Spleen (tissue), 11 donors: ENCODE results near the gene BAHCC1. TPM values are rescaled to one million over a fixed set of nuclear protein-coding genes. Genes with fewer than 3 reads are reported as not detected.

Experiments
- DNase-seq: peaks from one replicate; pipeline ENCODE4 v3.0.0-alpha.2; 2020
- H3K27ac ChIP-seq, 8 donors: fragments of 200-600 bp; sonication (generic) in 7 of 8; 1 replicate in 4 of 8; 2 replicates in 4 of 8; pipeline versions ENCODE4 v1.5.0 to v1.8.0; 2016 to 2021; ENCODE audit warnings: inconsistent platforms in 4 of 8, mild to moderate bottlenecking in 4 of 8, moderate library complexity in 1 of 8
- H3K27me3 ChIP-seq, 7 donors: fragments of 200-600 bp; sonication (generic) in 6 of 7; replicated peaks in 1 of 7; 1 replicate in 4 of 7; 2 replicates in 3 of 7; pipeline versions ENCODE4 v1.5.0 to v1.8.0; 2016 to 2021; ENCODE audit warnings: inconsistent platforms in 3 of 7, mild to moderate bottlenecking in 1 of 7
- H3K36me3 ChIP-seq, 6 donors: fragments of 200-600 bp; sonication (generic) in 5 of 6; 1 replicate in 4 of 6; 2 replicates in 2 of 6; pipeline versions ENCODE4 v1.5.0 to v1.8.0; 2016 to 2021; ENCODE audit warnings: inconsistent platforms in 2 of 6
- H3K4me1 ChIP-seq, 6 donors: fragments of 200-600 bp; sonication (generic) in 5 of 6; 1 replicate in 3 of 6; 2 replicates in 3 of 6; pipeline versions ENCODE4 v1.5.0 to v1.8.0; 2016 to 2021; ENCODE audit warnings: inconsistent platforms in 3 of 6
- H3K4me3 ChIP-seq, 8 donors: fragments of 200-600 bp; sonication (generic) in 7 of 8; 1 replicate in 4 of 8; 2 replicates in 4 of 8; pipeline versions ENCODE4 v1.5.0 to v1.8.0; 2016 to 2021; ENCODE audit warnings: inconsistent platforms in 4 of 8, mild to moderate bottlenecking in 4 of 8, moderate library complexity in 2 of 8
- H3K9me3 ChIP-seq, 8 donors: fragments of 200-600 bp; sonication (generic) in 7 of 8; 1 replicate in 4 of 8; 2 replicates in 4 of 8; pipeline versions ENCODE4 v1.5.0 to v1.8.0; 2016 to 2021; ENCODE audit warnings: inconsistent platforms in 4 of 8
- POLR2A ChIP-seq, 3 donors: fragments of 450-650 bp; IDR thresholded peaks; one replicate each; pipeline ENCODE4 v1.5.1; 2017; ENCODE audit warnings: antibody characterized with exemption in 3 of 3, mild to moderate bottlenecking in 1 of 3
- POLR2AphosphoS5 ChIP-seq, 3 donors: sonication (generic); formaldehyde crosslinking; IDR thresholded peaks; one replicate each; pipeline ENCODE4 v1.5.1; 2017; ENCODE audit warnings: antibody characterized with exemption in 3 of 3
- WGBS, 5 donors: extraction: QIAGEN DNeasy Blood & Tissue Kit in 3 of 5; methylation state at CpG; one replicate each; pipeline versions ENCODE4 v1.1.5 to v1.1.7; 2013 to 2018; 5-methylcytosine and 5-hydroxymethylcytosine counted together
- intact Hi-C: fragments of 100-400 bp; cut with DNase I; formaldehyde crosslinking; loops from one replicate; pipeline ENCODE4 v1.15.0; 2023; ENCODE audit warnings: low total_unique reads
- polyA plus RNA-seq, 3 donors: library from polyadenylated mRNA; stranded (reverse); fragments of 200-250 nt; gene quantifications; one replicate each; pipeline ENCODE4 v1.2.1, GENCODE V29; 2013
- total RNA-seq, 7 donors: library from RNA; depleted of rRNA in 3 of 7; stranded (reverse); fragments of >200 nt in 3 of 7; fragmentation: NEBNext Ultra II Directional in 4 of 7; extraction: Animal tissue kit (Norgen Biotek cat#: 25700) in 4 of 7; gene quantifications; one replicate each; pipeline versions ENCODE4 v1.1.0 to v1.2.1, GENCODE V29; 2016 to 2021
- TF ChIP-seq, protein P1 (sequence below), 11 experiments: fragments of 200-600 bp in 7 of 11; fragments of 450-650 bp in 4 of 11; sonication (generic) in 4 of 11; IDR thresholded peaks in 8 of 11; conservative IDR thresholded peaks in 3 of 11; 1 replicate in 7 of 11; 2 replicates in 4 of 11; pipeline versions ENCODE4 v1.4.0 to v1.8.0; 2016 to 2021; ENCODE audit warnings: antibody characterized with exemption in 11 of 11, inconsistent platforms in 4 of 11, mild to moderate bottlenecking in 1 of 11
- donor health status: healthy with polysubstance abuse.
- donor health status: DM: no; HTN: no; CAD: no; lungs with moderate emphysema.
- donor health status: DM: no; HTN: no; CAD: no.
- donor health status: Bipolar disorder and iron deficiency.
- donor health status: healthy.
- donor health status: DM: no; HTN: no; CAD: no.
- donor health status: DM: yes; HTN: yes; CAD: no.

Gene BAHCC1
- total and polyA plus RNA-seq, 10 donors: 1.7 to 20.3 (median 12.4) TPM

DNA sequence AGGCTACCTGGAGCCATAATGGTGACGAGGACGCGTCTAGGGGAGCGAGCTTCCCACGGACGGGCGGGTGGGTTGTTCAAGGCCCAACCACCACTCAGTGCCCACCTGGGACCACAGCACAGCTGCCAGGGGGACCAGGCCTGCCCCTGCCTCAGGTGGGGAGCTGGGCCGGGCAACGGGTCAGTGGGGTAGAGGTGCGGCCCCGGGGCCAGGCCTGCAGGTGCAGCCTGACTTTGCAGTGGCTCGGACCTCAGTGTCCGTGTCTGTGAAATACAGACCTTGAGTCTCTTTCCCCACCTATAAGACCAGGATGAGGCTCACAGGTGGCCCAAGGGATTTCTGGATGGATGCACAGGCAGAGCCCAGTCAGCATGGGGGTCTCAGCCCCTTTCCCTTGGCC, 74.0 kb downstream of the BAHCC1 start:
- TF ChIP-seq POLR2A (IDR thresholded peaks at IDR 0.05): no peak
- TF ChIP-seq, protein P1, sequence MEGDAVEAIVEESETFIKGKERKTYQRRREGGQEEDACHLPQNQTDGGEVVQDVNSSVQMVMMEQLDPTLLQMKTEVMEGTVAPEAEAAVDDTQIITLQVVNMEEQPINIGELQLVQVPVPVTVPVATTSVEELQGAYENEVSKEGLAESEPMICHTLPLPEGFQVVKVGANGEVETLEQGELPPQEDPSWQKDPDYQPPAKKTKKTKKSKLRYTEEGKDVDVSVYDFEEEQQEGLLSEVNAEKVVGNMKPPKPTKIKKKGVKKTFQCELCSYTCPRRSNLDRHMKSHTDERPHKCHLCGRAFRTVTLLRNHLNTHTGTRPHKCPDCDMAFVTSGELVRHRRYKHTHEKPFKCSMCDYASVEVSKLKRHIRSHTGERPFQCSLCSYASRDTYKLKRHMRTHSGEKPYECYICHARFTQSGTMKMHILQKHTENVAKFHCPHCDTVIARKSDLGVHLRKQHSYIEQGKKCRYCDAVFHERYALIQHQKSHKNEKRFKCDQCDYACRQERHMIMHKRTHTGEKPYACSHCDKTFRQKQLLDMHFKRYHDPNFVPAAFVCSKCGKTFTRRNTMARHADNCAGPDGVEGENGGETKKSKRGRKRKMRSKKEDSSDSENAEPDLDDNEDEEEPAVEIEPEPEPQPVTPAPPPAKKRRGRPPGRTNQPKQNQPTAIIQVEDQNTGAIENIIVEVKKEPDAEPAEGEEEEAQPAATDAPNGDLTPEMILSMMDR (IDR thresholded peaks at IDR 0.05 in 8 of 11, conservative IDR thresholded peaks at IDR 0.05 in 3 of 11): no peak
- no peak for TF ChIP-seq POLR2AphosphoS5 (IDR thresholded peaks at IDR 0.05)

DNA sequence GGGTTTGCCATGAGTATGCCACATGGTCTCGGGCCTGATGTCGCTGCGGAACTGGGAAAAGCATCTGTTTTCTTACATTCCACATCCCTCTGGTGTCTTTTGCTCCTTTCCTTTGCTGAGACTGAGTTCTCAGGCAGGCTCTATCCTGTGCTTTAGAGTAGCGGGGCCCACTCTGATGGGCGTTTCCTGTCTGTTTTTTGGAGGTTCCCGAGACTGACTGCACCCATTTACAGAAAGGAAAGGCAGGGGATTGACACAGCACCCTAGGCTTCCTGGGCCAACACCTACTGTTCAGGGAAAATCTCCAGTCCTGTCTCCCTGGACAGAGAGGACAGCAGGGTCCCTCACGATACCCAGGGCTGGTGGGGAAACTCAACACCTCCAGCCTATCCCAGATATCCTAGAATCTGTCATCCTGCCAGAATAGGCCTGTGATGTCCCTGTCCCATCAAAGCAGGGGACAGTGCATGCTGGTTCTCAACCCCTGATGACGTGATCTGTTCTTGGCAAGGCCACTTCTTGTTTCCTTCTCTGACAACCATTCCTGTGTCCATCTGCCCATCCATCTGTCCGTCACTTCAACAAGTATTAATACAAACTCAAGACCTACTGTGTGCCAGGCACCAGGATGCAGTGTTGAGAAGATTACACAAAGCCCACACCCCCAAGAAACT, 75.2 kb downstream of the BAHCC1 start:
- Histone ChIP-seq H3K4me1 (peaks cover 0 to 29% (median 8%) of the 10 kb centered on the region in 6 donors), H3K9me3 (no peaks in the 10 kb centered on the region), H3K36me3 (peaks cover 0 to 5% (median 0%) of the 10 kb centered on the region in 6 donors), H3K27ac (no peak overlapping the region), H3K4me3 (no peak overlapping the region), H3K27me3 (no peaks in the 10 kb centered on the region)
- intact Hi-C loops: no loop called here
- 76 to 88% (median 84%) methylated on average over 9 of the region's 9 CpGs for WGBS, 5 donors
- TF ChIP-seq POLR2A (IDR thresholded peaks at IDR 0.05): no peak
- no peak for TF ChIP-seq POLR2AphosphoS5 (IDR thresholded peaks at IDR 0.05)
- TF ChIP-seq, protein P1 (IDR thresholded peaks at IDR 0.05 in 8 of 11, conservative IDR thresholded peaks at IDR 0.05 in 3 of 11): no peak
- no peak for DNase-seq

More for the DNA sequence above, 74.0 kb downstream of the BAHCC1 start:
- Histone ChIP-seq H3K4me1 (peaks cover 0 to 29% (median 8%) of the 10 kb centered on the region in 6 donors), H3K4me3 (no peak overlapping the region), H3K9me3 (no peaks in the 10 kb centered on the region), H3K36me3 (peaks cover 0 to 5% (median 0%) of the 10 kb centered on the region in 6 donors), H3K27me3 (no peaks in the 10 kb centered on the region), H3K27ac (no peak overlapping the region)
- WGBS, 5 donors: 85 to 89% (median 88%) methylated on average over 7 to 13 of the region's 13 CpGs
- DNase-seq: no peak
- intact Hi-C loops: no loop called here

DNA sequence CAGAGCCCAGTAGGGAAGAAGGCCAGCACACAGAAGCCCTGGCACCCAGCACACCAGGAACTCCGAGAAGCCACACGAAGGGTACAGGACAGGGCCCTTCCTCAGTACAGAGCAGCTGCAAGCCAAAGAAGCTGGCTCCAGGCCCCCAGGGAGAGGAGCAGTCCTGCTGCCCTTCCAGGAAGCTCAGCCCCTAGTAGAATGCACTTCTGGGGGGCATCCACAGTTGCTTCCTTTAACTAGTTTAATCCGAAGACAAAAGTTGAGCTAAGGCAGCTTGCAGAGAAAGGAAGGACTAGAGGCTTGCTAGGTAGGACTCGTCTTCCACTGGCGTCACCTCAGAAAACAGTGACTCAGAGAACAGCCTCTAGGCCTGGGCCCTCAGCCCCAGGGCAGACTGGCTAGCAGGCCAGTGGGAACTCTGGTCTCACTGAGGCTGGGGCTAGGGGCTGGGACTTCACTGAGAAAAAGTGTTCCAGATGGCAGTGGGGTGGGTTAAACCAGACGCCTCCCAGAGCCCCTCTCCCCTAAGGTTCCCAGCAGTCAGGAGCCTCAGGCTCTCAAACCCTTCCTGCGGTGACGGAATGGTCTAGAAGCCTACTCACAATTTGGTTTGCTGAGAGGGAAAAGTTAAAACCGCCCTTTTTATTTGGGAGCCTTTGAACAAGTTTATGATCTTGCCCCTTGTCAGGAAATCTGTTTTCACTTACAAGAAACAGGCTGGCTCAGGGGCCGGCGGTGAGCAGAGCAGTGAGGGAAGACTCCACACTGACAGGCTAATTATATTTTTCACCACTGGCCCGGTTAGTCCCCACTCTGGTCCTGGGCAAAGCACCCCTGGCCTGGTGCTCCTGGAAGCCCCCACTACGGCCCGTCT, 75.9 kb downstream of the BAHCC1 start:
- Histone ChIP-seq H3K27me3 (no peaks in the 10 kb centered on the region), H3K27ac (peak overlapping the region in 6 of 8 donors; percentile 0 to 51 (median 30)), H3K36me3 (peaks cover 0 to 5% (median 0%) of the 10 kb centered on the region in 6 donors), H3K9me3 (no peaks in the 10 kb centered on the region), H3K4me1 (peaks cover 0 to 28% (median 8%) of the 10 kb centered on the region in 6 donors), H3K4me3 (peak overlapping the region in 1 of 8 donors; percentile 46)
- WGBS, 5 donors: 71 to 79% (median 75%) methylated on average over 12 to 14 of the region's 14 CpGs
- no peak for TF ChIP-seq POLR2A (IDR thresholded peaks at IDR 0.05)
- no peak for TF ChIP-seq POLR2AphosphoS5 (IDR thresholded peaks at IDR 0.05)
- TF ChIP-seq, protein P1 (IDR thresholded peaks at IDR 0.05 in 8 of 11, conservative IDR thresholded peaks at IDR 0.05 in 3 of 11): no peak
- intact Hi-C loops: no loop called here
- DNase-seq: no peak
